HG03571 (cell line): ENCODE measurements around the gene P2RY2.

Experiments
- ATAC-seq: cut with Tn5 transposase; IDR thresholded peaks from one replicate; pipeline ENCODE4 v1.9.1; 2021; ENCODE audit not compliant: unreplicated experiment

Gene P2RY2

DNA sequence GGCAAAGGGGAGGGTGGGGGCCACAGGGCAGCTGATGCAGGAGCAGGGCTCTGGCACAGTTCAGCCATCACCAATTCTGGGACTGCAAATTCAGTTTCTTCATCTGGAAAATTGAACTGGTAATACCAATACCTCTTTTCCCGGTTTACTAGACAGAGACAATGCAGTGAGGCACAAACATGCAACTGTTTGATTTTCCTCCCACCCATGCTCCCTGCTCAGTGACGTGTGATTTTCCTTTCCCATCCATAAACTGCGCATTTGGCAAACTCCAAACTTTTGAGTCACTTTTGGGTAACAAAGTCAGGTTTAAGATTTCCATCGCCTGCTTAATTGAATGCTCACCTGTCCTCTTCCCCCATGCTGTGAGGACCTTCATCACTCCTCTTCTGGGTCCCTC, 23.2 kb downstream of the P2RY2 start:
- no peak for ATAC-seq

DNA sequence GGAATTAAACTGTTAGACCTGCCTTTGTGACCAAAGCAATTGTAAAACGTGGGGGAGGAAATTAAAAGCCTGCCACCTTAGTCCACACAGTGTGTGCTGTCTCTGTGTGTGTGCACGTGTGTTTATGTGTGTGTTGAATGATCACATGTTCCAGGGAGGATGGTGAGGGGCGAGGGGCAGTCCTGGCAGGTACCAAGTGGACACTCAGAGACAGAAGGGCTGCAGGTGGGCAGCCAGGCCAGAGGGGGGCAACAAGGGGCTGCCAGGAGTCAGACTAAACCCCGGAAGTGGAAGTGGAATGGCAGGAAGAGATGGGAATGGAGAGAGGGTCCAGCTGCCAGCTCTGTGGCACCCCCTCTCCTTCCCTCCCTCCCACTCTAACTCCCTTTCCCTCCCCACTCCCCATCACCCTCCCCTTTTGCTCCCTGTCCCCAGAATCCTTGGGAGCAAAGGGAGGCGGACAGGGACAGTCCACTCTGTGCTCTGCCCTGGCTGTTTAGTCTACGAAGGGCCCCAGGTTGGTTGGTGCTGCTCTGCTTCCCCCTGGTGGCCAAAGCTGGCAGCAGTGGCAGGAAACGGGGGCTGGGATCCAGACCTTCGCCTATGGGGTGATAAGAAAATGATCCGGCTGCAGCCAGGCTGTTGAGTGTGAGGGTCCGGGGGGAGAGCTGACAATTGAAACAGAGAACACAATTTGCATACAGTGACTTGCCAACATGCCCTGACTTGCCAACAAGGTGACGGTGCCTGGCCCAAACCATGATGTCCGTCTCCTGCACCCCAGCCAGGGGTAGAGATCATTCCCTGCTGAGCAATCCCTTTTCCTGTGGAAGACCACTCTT, 24.4 kb downstream of the P2RY2 start:
- ATAC-seq, result no peak

DNA sequence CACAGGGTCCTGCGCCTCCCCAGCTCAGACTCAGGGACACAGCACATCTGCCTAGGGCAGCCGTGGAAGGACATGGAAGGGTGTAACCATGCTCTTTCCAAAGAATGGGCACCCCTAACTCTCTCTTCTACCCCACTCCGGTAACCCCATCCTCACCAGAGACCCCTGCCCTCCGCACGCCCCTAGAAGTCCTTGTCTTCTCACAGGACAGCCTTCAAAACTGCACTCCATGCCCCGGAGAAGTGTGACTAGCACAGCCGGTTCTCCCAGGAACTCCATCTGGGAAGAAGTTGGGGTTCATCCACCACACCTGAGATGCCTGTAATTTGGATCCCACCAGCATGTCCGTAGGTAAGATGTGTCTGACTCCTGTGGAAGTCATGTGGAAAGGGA, 25.0 kb downstream of the P2RY2 start:
- ATAC-seq, result no peak

DNA sequence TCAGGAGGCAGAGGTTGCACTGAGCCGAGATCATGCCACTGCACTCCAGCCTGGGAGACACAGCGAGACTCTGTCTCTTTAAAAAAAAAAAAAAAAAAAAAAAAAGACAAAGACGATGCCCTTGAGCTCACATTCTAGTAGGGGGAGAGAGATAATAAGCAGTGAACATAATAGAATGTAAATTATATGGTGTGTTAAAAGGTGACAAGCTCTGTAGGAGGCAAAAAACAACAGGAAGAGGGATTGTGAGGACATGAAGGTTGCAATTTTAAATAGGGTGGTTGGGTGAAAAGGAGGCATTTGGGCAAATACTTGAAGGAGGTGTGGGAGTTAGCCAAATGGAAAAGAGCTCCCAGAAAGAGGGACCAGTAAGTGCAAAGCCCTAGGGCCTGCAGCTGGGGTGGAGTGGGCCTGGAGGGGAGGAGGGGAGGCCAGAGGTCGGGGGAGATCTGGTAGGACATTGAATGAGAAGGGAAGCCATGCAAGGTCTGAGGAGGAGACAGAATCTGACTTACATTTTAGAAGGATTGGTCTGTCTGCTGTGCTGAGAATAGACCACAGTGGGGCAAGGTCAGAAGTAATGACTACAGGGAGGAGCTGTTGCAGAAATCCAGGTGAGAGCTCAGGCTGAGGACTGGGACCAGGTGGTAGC, 26.6 kb downstream of the P2RY2 start:
- ATAC-seq, result no peak

DNA sequence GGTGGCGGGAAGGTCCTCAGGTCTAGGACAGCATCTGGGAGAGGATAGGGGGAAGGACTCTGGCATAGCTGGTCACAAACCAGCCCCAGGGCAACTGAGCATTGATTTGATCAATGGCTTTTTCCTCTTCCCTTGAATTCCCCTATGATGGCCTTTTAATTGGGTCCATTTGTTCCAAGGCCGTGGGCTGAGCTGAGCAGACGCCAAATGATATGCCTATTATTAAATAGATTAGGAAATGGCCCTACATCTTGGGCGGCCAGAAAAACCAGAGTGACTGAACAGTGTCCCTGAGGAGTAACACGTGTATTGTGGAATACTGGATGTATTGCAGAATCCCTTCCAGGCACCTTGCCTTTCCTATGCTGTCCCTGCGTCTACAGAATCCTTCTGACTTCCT, 27.4 kb downstream of the P2RY2 start:
- no peak for ATAC-seq

DNA sequence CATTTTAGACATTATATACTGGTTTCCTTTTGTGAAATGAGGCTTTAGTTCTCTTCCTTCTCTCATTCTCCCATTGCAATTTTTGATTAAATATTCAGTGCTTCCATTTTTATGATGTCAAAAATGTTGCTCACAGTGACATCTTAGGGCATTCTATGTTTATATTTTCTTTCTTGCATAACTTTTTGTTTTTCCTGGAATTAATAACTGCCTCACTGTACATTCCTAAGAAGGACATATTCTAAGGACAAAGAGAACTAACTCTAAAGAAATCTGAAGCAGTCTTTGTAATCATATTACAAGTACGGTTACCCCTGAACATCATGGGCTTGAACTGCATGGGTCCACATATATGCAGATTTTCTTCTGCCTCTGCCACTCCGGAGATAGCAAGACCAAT, 28.2 kb downstream of the P2RY2 start:
- no peak for ATAC-seq

DNA sequence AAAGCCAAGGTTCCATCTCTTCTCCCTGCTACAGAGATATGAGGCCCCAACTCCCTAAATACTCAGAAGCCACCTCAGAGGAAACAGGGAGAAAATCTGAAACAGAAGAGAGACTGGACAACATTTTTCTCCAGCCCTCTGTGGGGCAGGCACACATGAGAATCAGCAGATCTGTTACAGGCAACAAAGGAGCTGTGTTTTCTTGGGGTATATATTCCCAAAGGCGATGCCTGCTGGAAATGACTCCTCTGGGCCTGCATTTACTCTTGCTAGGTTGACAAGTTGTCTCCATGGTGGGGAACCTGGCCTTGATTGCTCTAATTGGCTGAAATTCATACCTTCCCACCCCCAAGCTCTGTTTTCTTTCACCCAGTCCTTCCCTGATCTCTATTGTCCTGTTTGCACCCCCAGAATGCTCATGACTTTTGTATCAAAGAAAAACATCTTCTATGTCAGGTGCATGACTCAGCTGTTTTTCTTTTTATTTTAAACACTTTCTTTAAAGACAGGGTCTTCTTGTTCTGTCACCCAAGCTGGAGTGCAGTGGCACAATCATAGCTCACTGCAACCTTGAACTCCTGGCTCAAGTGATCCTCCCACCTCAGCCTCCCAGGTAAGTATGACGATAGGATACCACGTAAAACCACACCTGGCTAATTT, 30.6 kb downstream of the P2RY2 start:
- ATAC-seq, result no peak

DNA sequence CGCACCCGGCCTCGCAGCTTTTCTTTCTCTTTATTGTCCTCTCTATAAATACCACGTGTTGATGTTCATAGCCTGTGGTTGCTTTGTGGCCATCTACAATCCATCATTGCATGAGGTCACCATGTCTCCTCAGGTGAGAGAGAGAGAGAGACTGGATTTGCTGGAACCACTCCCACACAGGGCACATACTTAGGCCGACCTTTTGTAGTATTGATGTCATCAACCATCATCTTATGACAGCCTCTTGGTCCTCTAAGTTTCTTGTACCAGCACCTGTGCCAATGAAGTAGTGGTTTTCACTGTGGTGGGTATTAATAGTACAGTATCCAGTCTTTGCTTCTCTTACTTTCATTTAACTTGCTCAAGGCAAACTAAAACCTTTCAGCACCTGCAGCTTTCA, 31.2 kb downstream of the P2RY2 start:
- ATAC-seq, result no peak

DNA sequence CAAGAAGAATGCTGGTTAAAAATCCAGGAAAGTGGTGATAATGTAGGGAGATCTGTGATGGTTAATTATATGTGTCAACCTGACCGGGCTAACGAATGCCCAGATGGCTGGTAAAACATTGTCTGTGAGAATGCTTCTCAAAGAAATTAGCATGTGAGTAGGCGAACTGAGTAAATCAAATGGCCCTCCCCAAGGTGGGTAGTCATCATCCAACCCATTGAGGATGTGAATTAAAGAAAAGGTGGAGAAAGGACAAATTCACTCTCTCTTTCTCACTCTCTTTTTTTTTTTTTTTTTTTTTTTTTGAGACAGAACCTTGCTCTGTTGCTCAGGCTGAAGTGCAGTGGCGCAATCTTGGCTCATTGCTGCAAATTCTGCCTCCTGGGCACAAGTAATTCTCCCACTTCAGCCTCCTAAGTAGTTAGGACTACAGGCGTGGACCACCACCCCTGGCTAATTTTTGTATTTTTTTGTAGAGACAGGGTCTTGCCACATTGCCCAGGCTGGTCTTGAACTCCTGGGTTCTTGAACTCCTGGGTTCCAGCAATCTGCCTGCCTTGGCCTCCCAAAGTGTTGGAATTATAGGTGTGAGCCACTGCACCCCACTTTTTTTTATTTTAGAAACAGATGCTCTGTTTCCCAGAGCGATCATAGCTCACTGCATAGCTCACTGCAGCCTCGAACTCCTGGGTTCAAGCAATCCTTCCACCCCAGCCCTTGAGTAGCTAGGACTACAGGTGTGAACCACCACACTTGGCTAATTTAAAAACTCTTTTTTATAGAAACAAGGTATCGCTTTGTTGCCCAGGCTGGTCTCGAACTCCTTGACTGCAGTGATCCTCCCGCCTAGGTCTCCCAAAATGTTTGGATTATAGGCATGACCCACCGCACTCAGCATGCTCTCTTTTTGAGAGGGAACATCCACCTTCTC, 32.0 kb downstream of the P2RY2 start:
- ATAC-seq, result no peak

DNA sequence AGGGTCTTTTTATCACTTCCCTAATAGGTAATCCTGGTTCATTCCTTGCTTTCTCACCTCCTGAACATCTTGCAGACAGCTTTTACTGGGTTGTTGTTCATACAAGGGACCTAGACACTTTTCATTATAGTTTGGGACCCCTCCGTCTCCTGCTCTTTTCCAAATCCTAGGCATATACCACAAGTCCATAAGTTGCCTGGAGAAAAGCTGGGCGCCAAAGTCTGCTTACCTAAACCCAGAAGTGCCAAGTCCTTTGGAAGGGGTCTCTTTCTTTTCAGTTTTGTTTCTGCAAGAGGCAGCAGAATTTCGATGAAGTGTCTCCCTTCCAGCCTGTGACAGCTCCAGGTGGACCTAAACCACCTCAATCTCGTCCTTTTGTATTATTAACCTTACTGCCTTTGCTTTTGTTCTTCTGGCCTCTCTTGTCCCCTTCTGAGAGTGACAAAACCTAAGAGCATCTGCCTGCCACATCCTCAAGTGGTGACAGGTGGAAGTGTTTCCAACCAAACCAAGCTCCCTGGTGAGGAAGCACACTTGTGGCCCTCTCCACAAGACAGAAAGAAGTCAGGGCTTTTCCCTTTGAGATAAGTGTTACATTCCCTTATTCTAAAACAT, 34.6 kb downstream of the P2RY2 start:
- ATAC-seq, result no peak

DNA sequence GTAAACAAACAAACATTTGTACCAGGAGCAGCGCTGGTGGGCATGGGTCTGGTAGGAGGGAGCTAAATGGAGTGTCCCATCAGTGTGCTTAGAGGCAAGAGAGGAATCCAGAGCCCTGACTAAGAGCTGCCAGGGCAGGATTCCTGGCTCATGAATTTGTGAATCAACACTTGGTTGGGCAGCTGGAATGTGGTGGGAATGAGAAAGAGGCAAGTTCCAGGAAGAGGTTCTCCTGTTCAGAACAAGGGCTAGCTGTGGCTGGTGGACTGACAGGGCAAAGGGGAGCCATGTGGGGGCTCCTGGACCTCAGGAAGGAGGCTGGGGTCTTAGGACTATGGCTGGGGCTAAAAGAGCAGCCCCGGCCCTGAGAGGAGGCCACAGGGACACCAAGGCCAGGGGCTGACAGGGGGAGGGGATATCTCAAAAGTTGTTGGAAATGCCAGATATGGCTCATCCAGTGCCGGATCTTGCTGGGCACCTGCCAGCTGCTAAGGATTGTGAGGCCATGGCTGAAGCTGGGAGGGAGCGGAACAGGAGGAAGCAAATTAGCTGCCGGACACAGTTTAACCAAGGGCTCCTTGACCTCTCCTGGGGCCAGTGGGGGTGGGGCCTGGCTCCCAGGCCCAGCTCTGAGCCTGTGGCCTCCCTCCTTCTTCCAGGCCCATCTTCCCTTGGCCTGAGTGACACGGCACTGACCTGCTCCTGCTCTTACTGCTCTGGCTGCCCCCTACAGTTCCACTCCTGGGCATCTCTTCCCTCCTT, 39.4 kb downstream of the P2RY2 start:
- ATAC-seq, result no peak

DNA sequence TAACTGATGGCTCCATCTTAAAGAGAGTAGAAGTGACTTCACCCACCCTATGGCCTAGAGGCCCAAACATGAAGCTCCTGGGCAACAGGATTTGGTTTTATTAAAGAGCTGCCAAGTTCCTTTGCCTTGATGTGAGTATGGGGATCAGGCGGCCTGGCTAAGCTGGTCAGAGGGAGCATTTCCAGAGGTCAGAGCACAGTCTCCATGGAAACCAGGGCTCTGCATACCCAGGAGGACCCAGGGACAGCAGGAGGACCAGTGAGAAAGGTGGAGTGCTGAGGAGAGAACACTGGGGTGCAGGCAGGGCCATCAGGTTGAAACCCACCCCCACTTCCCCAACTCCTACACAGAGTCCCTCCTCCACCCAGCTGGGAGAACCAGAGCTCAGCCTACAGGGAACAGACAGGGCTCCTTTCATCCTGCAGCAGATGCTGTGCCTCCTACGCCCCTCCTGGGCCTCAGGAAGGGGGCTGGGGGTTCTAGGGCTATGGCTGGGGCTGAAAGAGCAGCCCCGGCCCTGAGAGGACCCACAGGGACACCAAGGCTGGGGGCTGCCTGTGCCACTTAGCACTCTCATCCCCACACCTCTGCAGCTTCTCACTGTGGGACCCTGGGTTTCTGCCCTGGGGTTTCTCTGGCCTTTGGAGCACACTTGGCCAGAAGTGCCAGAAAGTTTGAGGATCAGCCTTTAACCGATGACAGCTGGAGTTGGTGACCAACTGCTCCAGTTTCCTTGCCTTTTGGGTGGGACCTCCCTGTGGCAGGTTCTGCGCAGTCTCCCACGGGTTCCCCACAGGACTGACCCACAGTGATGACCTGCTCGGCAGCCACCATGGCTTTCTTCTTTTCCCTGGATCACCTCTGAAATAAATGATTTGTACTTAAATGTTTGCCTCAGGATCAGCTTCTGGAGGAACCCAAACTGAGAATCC, 40.3 kb downstream of the P2RY2 start:
- no peak for ATAC-seq

DNA sequence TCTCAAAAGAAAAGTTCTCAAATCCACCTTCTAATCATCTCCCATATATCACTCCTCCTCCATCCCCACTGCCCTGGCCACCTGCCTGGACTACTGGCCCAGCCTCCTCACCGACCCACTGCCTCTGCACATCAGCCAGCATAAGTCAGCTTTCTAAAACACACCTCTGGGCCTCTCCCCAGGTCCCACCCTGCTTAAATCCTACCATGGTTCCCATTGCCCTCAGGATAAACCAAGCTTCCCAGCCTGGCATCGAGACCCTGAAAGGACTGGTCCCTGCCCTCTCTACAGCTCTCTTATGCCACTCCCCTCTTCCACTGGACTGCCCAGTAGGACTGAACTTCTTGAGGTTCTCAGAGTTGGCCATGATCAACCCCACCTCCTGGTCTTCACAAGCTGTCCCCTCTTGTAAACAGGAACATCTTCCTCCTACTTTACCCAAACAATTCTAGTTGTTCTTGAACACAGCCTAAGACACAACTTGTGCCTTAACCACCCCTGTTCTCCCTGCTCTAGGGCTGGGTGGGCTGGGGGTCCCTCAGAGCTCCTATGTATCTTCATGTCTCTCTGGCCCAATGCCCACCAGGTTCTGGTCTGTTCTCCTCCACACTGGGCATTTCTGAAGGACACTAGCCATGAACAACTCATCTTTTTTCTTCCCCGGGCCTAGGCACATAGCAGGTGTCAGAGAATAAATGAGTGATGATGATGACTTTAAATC, 41.5 kb downstream of the P2RY2 start:
- no peak for ATAC-seq

DNA sequence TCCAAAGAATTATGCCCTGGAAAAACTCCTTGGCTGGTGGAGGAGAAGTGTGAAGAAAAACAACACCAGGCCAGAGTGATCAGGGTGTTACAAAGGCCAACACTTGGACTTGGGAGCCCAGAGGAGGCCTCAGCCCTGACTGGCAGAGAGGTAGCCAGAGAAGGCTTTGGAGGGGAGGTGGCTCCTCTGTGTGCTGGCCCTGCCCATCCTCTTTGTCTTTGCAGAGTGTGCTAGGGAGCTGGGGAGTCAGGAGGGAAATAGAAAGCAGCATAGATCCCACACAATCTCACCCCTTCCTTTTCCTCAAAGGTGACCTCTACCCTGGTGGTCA, 42.0 kb downstream of the P2RY2 start:
- ATAC-seq, result no peak

DNA sequence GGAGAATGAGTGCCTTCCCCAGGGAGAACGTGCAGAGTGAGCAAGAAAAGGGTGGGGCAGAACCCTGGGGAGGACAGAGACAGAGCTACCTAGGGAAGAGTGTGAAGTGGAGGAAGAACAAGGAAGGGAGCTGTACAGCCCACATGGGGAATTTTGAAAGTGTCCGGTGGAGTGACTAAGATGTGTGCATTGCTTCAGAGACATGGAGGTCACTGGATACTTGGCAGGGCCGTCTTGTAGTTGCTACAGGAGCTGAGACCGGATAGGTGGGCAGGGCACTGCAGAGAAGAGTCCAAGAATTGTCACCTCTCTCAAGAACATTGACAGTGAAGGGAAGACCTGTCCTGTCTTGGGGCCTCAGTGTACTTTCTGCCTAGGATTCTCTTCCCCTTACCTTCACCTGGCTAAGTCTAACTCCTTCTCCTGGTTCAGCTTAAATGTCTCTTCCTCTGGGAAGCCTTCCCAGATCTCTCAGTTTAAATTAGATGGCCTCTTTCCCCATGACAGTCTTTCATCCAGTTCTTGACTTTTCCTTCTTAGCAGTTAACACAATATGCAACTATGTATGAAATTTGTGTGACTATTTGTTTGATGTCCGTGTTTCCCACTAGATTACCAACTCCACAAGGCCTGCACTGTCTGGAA, 44.9 kb downstream of the P2RY2 start:
- ATAC-seq, result no peak

DNA sequence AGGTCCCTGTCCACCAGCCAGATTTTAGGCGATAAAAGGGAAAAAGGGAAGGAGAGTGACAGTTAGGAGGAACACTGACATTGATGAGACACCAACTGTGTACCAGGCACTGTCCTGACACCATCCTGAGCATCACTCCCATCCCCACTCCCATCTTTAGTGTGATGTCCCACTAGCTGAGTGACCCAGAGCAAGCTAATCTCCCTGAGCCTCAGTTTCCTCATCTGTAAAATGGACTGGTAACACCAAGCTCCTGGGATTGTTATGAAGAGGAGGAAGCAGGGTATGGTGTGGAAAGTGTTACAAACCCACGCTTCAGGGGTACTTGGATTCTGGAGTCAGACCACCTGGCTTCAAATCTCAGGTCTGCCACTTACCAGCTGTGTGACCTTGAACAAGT, 45.6 kb downstream of the P2RY2 start:
- no peak for ATAC-seq

DNA sequence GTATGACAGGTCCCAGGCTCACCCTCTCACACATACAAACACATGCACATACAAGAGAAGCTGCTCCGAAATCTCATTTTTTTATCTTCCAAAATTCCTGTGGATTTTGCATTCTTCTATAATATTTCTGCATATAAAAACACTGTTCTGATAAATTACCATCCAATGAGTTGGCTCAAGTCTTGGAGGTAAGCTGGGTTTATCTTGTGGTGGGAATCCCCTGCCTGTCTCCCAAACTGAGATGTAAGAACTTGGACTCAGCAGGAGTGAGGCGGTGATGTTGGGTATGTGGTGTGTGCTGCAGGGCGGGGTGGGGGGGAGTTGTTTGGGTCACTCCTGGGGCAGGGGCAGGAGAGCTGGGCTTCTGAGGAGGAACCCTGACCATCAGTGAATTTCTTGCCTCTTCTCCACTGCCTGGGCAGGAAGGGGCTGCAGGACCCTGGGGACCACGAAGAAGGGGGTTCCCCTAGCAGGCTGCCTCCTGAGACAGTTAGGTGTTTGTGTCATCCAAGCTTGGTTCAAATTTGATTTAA, 47.3 kb downstream of the P2RY2 start:
- ATAC-seq, result no peak
